ENCODE measurements around the gene ELAVL3. TPM values are rescaled to one million over a fixed set of nuclear protein-coding genes. Genes with fewer than 3 reads are reported as not detected.
"Not testable (repeated sequence)": the region's sequence is repeated elsewhere in the genome, so short reads cannot be mapped to it uniquely, and the experiment has no call there.

The ELAVL3 gene
- total and polyA plus RNA-seq, 3 donors from 2014 or later, result 0.74 to 7.5 (median 6.1) TPM

DNA sequence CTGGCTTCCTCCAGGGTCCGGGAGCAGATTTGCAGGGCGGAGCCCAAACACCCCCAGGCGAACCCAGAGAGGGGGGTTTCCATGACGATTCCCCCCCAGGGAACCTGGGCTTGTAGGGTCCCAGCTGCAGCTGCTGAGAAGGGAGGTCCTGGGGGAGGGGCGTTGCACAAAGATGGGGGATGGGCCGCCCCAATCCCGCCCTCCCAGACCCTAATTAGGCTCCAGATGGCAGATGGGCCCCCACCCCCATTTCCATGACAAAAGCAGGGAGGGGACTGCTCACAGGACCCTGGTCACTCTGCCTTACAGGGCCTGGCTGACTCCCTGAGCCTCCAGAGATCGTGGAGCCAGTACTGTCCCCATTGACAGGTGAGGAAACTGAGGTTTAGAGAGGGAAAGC, 15.2 kb downstream of the ELAVL3 start:
- TF ChIP-seq, protein P1, sequence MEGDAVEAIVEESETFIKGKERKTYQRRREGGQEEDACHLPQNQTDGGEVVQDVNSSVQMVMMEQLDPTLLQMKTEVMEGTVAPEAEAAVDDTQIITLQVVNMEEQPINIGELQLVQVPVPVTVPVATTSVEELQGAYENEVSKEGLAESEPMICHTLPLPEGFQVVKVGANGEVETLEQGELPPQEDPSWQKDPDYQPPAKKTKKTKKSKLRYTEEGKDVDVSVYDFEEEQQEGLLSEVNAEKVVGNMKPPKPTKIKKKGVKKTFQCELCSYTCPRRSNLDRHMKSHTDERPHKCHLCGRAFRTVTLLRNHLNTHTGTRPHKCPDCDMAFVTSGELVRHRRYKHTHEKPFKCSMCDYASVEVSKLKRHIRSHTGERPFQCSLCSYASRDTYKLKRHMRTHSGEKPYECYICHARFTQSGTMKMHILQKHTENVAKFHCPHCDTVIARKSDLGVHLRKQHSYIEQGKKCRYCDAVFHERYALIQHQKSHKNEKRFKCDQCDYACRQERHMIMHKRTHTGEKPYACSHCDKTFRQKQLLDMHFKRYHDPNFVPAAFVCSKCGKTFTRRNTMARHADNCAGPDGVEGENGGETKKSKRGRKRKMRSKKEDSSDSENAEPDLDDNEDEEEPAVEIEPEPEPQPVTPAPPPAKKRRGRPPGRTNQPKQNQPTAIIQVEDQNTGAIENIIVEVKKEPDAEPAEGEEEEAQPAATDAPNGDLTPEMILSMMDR (IDR thresholded peaks at IDR 0.05), result no peak
- TF ChIP-seq POLR2A (IDR thresholded peaks at IDR 0.05), result no peak
- 48 to 88% methylated on average over 1 to 6 of the region's 8 CpGs for WGBS, 2 donors
- H3K27ac ChIP-seq, result no peak overlapping the region
- H3K36me3 ChIP-seq (ENCODE audit: low read depth, missing control alignments), result no peaks in the 10 kb centered on the region
- H3K4me3 ChIP-seq, result no peak overlapping the region
- intact Hi-C loops (cut with DNase I; ENCODE audit: low total_unique reads), result no loop called here
- DNase-seq, result no peak
- no peaks in the 10 kb centered on the region for H3K9me3 ChIP-seq
- H3K4me1 ChIP-seq, result no peaks in the 10 kb centered on the region
- H3K27me3 ChIP-seq, result no peaks in the 10 kb centered on the region

DNA sequence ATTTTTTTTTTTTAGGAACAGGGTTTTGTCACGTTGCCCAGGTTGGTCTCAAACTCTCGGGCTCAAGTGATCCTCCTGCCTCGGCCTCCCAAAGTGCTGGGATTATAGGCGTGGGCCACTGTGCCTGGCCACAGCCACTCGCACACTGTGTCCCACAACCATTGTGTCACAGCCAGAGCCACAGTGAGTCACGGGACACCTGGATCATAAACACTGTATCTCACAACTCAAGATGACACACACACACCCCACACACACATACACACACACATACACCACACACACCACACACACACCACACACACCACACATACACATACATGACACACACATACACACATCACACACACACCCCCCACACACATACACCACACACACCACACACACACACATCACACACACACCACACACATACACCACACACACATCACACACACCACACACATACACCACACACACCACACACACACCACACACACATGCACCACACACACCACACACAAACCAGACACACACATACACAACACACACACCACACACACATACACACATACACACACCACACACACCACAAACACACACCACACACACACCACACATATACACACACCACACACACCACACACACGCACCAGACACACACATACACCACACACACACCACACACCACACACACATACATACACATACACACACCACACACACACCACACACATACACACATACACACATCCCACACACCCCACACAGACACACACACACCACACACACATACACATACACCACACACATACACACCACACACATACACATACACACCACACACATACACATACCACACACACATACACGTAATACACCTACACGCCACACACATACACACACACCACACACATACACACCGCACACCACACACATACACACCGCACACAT, 16.2 kb downstream of the ELAVL3 start:
- Histone ChIP-seq H3K9me3 (no peaks in the 10 kb centered on the region), H3K27me3 (no peaks in the 10 kb centered on the region), H3K27ac (no peak overlapping the region), H3K36me3 (ENCODE audit: low read depth, missing control alignments) (no peaks in the 10 kb centered on the region), H3K4me3 (no peak overlapping the region), H3K4me1 (no peaks in the 10 kb centered on the region)
- TF ChIP-seq POLR2A (IDR thresholded peaks at IDR 0.05), result no peak
- TF ChIP-seq, protein P1 (IDR thresholded peaks at IDR 0.05), result no peak
- 67 to 79% methylated on average over 11 of the region's 11 CpGs for WGBS, 2 donors
- DNase-seq, result no peak
- intact Hi-C loops (cut with DNase I; ENCODE audit: low total_unique reads), result no loop called here

DNA sequence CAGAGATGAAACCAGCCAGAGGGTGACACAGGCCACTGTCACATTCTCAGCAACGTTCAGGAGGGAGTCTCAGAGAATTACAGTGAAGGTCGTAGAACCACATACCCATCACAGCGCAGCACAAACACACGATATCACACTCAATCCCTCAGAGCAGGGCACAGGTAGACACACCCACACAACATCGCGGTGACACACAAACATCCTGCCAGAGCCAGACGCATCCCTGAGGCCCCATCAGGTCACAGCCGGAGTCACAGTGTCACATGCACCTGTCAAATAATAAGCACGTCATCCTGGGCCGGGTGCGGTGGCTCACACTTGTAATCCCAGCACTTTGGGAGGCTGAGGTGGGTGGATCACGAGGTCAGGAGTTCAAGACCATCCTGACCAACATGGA, 17.5 kb downstream of the ELAVL3 start:
- Histone ChIP-seq H3K36me3 (ENCODE audit: low read depth, missing control alignments) (no peaks in the 10 kb centered on the region), H3K9me3 (no peaks in the 10 kb centered on the region), H3K27me3 (no peaks in the 10 kb centered on the region), H3K27ac (no peak overlapping the region), H3K4me3 (no peak overlapping the region), H3K4me1 (no peaks in the 10 kb centered on the region)
- no peak for TF ChIP-seq POLR2A (IDR thresholded peaks at IDR 0.05)
- TF ChIP-seq, protein P1 (IDR thresholded peaks at IDR 0.05), result no peak
- 76 to 81% methylated on average over 9 to 12 of the region's 12 CpGs for WGBS, 2 donors
- DNase-seq, result no peak
- intact Hi-C loops (cut with DNase I; ENCODE audit: low total_unique reads), result no loop called here

DNA sequence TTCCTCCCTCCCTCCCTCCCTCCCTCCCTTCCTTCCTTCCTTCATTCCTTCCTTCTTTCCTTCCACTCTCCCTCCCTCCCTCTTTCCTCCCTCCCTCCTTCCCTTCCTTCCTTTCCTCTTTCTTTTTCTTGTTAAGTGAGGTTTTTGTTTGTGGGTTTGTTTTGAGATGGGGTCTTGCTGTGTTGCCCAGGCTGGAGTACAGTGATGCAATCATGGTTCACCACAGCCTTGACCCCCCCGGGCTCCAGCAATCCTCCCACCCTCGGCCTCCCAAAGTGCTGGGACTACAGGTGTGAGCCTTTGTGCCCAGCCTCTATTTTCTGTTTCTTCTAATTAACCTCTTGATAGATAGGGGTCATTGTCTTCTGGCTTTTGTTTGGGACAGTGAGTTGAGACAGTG, 19.4 kb downstream of the ELAVL3 start:
- intact Hi-C loops (cut with DNase I; ENCODE audit: low total_unique reads), result no loop called here
- TF ChIP-seq, protein P1 (IDR thresholded peaks at IDR 0.05), result no peak

DNA sequence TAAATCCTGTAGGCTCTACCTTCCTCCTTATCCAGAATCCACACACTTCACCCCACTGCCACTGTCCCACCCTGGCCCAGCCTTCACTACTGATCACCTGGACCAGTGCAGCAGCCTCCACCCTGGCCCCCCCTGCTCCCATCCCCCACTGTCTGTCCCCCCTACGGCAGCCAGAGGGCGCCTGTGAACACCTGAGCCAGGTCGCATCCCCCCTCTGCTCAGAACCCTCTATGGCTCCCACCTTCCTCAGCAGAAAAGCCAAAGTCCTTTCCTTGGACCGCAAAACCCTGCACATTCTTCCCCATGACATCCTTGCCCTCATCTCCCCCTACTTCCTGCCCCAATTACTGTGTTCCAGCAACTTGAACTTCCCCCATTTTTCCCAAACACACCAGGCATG, 20.6 kb downstream of the ELAVL3 start:
- no peaks in the 10 kb centered on the region for H3K4me1 ChIP-seq
- no peak for DNase-seq
- intact Hi-C loops (cut with DNase I; ENCODE audit: low total_unique reads), result no loop called here
- 59 to 76% methylated on average over 4 of the region's 4 CpGs for WGBS, 2 donors
- no peaks in the 10 kb centered on the region for H3K36me3 ChIP-seq (ENCODE audit: low read depth, missing control alignments)
- H3K27me3 ChIP-seq, result no peaks in the 10 kb centered on the region
- H3K9me3 ChIP-seq, result no peaks in the 10 kb centered on the region
- H3K4me3 ChIP-seq, result no peak overlapping the region
- H3K27ac ChIP-seq, result no peak overlapping the region
- TF ChIP-seq POLR2A (IDR thresholded peaks at IDR 0.05), result no peak
- TF ChIP-seq, protein P1 (IDR thresholded peaks at IDR 0.05), result no peak

More for the DNA sequence above, 19.4 kb downstream of the ELAVL3 start:
- H3K9me3 ChIP-seq, result no peaks in the 10 kb centered on the region
- no peak overlapping the region for H3K27ac ChIP-seq
- WGBS, 2 donors, result 49 to 53% methylated on average over 2 of the region's 2 CpGs
- no peak for DNase-seq
- no peaks in the 10 kb centered on the region for H3K27me3 ChIP-seq
- no peak overlapping the region for H3K4me3 ChIP-seq
- no peaks in the 10 kb centered on the region for H3K36me3 ChIP-seq (ENCODE audit: low read depth, missing control alignments)
- no peaks in the 10 kb centered on the region for H3K4me1 ChIP-seq

DNA sequence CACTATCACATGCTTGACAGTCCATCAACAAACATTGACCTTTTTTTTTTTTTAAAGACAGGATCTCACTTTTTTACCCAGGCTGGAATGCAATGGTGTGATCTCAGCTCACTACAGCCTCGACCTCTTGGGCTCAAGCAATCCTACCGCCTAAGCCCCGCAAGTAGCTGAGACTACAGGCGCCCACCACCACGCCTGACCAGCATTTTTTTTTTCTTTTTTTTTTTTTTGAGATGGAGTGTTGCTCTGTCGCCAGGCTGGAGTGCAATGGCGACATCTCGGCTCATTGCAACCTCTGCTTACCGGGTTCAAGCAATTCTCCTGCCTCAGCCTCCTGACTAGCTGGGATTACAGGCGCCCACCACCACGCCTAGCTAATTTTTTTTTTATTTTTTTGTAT, 21.9 kb downstream of the ELAVL3 start:
- H3K27ac ChIP-seq; H3K36me3 ChIP-seq (ENCODE audit: low read depth, missing control alignments); intact Hi-C loops (cut with DNase I; ENCODE audit: low total_unique reads); DNase-seq; H3K9me3 ChIP-seq; H3K4me3 ChIP-seq; H3K27me3 ChIP-seq; H3K4me1 ChIP-seq: not testable (repeated sequence)
- WGBS, 2 donors, result 84 to 86% methylated on average over 11 of the region's 11 CpGs
